Effector memory CD4-positive, alpha-beta T cell (primary cell): ENCODE measurements around the gene PRDM12.

ENCODE experiments used
- DNase-seq, 3 donors: peaks; one replicate each; pipeline ENCODE4 v3.0.0-alpha.2; 2020
- H3K27ac ChIP-seq: 2 replicates; pipeline ENCODE4 v1.7.0; 2013; ENCODE audit warnings: mild to moderate bottlenecking, low read length, moderate library complexity; ENCODE audit not compliant: insufficient read depth, poor library complexity, severe bottlenecking
- H3K27me3 ChIP-seq: replicated peaks from 2 replicates; pipeline ENCODE4 v1.7.0; 2013; ENCODE audit warnings: mild to moderate bottlenecking, low read length; ENCODE audit not compliant: insufficient read depth, control insufficient read depth, poor library complexity, severe bottlenecking
- H3K36me3 ChIP-seq: 2 replicates; pipeline ENCODE4 v1.7.0; 2013; ENCODE audit warnings: mild to moderate bottlenecking, low read length, moderate library complexity; ENCODE audit not compliant: control insufficient read depth, insufficient read depth
- H3K4me1 ChIP-seq: 2 replicates; pipeline ENCODE4 v1.7.0; 2013; ENCODE audit warnings: low read length, mild to moderate bottlenecking; ENCODE audit not compliant: control insufficient read depth, insufficient read depth, poor library complexity, severe bottlenecking
- H3K4me3 ChIP-seq: 2 replicates; pipeline ENCODE4 v1.7.0; 2013; ENCODE audit warnings: low read length, low read depth, mild to moderate bottlenecking; ENCODE audit not compliant: insufficient read depth, poor library complexity, severe bottlenecking
- H3K9me3 ChIP-seq: 2 replicates; pipeline ENCODE4 v1.7.0; 2013; ENCODE audit warnings: mild to moderate bottlenecking, low read length, moderate library complexity; ENCODE audit not compliant: control insufficient read depth

The PRDM12 gene

DNA sequence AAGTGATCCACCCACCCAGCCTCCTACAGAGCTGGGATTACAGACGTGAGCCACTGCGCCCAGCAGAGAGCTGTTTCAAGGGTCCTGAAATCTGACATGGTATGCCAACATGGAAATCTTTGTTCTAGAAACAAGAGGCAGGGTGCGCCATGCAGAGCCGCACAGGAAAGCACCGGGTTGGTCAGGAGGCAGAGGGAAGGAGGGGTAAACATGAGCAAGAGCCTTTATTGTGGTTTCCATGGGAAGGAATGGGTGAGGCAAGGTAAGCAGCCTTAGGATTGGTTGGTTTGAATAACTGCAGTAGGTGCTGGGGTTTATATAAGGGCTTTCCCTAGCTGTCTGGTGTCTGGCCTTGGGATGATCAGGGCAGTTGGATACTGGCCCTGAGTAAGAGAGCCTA is 23.7 kb downstream of the PRDM12 start:
- no peak overlapping the region for H3K4me3 ChIP-seq
- H3K4me1 ChIP-seq: peaks cover 13% of the 10 kb centered on the region
- DNase-seq: no peak
- no peaks in the 10 kb centered on the region for H3K27me3 ChIP-seq
- H3K27ac ChIP-seq: no peak overlapping the region
- no peaks in the 10 kb centered on the region for H3K36me3 ChIP-seq
- H3K9me3 ChIP-seq: no peaks in the 10 kb centered on the region

DNA sequence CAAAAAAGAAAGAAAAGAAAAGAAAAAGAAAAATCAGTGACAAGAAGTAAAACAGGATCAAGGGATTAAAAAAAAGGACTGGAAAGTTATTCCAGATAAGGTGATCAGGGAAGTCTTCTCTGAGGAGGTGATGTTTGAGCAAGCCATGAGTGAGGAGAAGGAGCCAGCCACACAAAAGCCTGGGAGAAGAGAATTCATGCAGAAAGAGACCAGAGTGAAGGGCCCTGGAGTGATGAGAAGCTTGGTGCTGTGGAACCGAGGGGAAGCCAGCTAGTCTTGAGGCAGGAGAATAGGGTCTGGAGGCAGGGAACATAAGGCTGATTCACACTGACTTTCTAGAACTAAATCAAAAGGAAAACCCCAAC is 25.2 kb downstream of the PRDM12 start:
- Histone ChIP-seq H3K27me3 (no peaks in the 10 kb centered on the region), H3K4me1 (peaks cover 17% of the 10 kb centered on the region), H3K4me3 (no peak overlapping the region), H3K36me3 (no peaks in the 10 kb centered on the region), H3K9me3 (no peaks in the 10 kb centered on the region), H3K27ac (no peak overlapping the region)
- DNase-seq: no peak

DNA sequence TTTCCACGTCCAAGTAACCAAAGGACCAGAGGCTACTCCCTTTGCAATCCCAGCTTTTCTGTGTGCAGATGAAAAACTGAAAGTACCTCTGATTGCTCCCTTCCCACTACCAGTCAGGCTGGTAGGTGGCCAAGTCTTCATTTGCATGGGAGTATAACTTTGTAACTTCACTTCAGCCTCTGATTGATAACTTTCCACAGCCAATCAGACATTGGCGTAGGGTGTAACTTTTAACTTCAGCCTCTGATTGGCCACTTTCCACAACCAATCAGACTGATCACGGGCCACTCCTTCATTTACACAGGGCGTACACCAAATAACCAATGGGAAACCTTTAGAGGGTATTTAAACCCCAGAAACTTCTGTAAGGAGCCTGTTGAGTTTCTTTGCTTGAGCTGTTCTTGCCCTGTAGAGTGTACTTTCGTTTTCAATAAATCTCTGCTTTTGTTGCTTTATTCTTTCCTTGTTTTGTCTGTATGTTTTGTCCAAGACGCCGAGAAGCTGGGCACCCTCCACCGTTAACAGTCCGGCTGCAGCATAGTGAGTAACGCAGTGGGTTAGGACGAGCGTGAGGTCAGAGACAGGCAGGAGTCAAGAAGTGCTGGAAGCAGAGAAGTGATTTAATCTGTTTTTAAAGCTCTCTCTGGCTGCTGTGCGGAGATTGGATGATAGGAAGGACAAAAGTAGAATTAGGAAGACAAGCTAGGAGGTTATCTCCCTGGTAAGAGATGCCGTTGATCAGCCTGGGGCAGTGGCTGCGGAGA is 25.7 kb downstream of the PRDM12 start:
- H3K9me3 ChIP-seq: no peaks in the 10 kb centered on the region
- no peak overlapping the region for H3K27ac ChIP-seq
- peaks cover 22% of the 10 kb centered on the region for H3K4me1 ChIP-seq
- H3K27me3 ChIP-seq: no peaks in the 10 kb centered on the region
- no peaks in the 10 kb centered on the region for H3K36me3 ChIP-seq
- no peak overlapping the region for H3K4me3 ChIP-seq
- DNase-seq: no peak

DNA sequence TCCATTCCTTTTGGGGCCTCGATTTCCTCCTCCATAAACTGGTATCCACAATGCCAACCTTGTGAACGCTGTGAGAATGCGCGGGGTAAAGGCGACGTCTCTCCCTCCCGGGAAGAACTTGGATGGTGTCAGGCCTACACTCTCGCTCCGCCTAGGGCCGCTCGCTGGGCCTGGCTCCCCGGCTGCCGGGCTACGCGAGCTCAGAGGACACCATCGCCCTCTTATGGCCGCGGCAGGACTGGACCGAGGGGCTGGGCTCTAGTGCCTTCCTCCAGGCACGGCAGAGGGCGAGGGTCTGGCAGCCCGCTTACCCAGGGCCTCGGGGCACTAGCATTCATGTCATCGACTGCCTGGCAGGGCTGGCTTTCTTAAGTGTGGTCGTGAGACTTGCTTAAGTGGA is 27.9 kb downstream of the PRDM12 start:
- no peak for DNase-seq
- no peak overlapping the region for H3K27ac ChIP-seq
- peaks cover 25% of the 10 kb centered on the region for H3K4me1 ChIP-seq
- no peaks in the 10 kb centered on the region for H3K27me3 ChIP-seq
- H3K4me3 ChIP-seq: no peak overlapping the region
- peaks cover 15% of the 10 kb centered on the region for H3K36me3 ChIP-seq
- H3K9me3 ChIP-seq: no peaks in the 10 kb centered on the region

DNA sequence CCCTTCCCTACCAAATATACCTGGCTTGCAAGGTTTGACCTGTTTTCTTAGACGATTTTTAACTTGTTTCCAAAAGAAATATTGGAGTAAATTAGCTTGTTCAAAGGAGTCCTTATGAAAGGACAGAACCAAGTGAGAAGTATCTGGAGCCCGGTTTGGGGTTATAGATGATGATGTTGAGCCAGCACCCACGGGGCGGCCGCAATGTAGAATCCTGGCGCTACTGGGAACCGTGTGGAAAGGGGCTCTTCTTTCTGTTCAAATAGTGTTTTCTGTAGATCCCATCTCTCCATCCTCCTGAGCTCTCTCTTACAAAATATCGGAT is 28.7 kb downstream of the PRDM12 start:
- DNase-seq: no peak
- peak overlapping the region; percentile 80 for H3K4me3 ChIP-seq

DNA sequence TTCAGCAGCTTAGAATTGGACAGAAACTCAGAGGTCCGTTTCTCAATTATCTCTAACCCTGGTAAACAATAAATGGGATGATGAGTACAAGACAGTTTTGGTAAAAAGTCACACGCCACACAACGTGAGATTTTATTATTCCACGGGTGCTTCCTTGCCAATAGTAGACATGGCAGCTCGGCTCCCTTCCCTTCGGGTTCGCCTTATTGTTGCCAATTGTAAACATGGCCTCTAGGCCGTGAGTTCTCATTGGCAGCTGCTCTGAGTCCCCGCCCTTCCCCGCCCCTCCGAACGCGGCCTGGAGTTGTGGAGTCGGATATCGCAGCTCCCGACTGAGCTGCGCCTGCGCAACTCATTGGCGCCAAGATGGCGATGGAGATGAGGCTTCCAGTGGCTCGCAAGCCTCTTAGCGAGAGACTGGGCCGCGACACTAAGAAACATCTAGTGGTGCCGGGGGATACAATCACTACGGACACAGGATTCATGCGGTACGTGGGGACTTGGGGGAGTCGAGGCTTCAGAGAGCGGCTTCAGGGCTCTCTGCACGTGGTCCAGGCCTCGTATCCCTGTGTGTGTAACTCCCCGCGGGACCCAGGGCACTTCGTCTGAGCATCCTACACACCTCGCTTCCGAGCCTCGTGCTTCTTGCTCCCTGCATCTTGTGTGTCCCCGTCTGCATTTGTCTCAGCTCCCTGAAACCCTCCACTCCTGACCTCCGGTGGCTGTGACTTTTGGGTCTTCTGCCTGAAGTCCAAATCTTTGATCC is 29.2 kb downstream of the PRDM12 start, which contains the start of gene EXOSC2:
EXOSC2 (plus strand) TSS at position 355 of the 766 bp plus-strand sequence; CDS start at position 367, 12 bp downstream.
- Histone ChIP-seq H3K27ac (peak within 1 kb of the TSS; percentile 66), H3K4me1 (peaks cover 12% of the 10 kb centered on the region), H3K27me3 (no peaks in the 10 kb centered on the region), H3K4me3 (peak within 1 kb of the TSS; percentile 80), H3K36me3 (peaks cover 25% of the 10 kb centered on the region), H3K9me3 (no peaks in the 10 kb centered on the region)
- peak; percentile 93 to 97 (median 97) for DNase-seq

More for the DNA sequence above, 28.7 kb downstream of the PRDM12 start:
- peaks cover 20% of the 10 kb centered on the region for H3K36me3 ChIP-seq
- H3K27me3 ChIP-seq: no peaks in the 10 kb centered on the region
- H3K9me3 ChIP-seq: no peaks in the 10 kb centered on the region
- H3K27ac ChIP-seq: peak overlapping the region; percentile 45
- peaks cover 18% of the 10 kb centered on the region for H3K4me1 ChIP-seq

DNA sequence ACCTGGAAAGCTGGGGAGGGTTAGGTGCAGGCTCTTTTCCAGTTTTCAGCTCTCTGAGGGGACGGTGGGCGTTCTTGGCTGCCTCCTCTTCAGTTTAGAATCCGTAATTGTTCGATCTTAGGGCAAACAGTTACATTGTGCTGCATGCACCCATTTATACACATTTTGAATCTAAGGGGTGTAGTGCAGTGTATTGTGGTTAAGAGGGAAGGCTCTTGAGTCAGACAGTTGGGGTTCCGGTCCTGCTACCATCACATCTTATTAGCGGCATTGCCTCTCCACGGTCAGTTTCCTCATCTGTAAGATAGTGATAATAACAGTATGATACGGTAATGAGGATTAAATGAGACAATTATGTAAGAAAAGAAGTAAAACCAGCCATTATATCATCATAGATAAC is 29.8 kb downstream of the PRDM12 start:
- Histone ChIP-seq H3K4me3 (peak overlapping the region; percentile 80), H3K27ac (peak overlapping the region; percentile 66), H3K36me3 (peaks cover 31% of the 10 kb centered on the region), H3K27me3 (no peaks in the 10 kb centered on the region), H3K4me1 (peaks cover 12% of the 10 kb centered on the region), H3K9me3 (no peaks in the 10 kb centered on the region)
- DNase-seq: no peak

DNA sequence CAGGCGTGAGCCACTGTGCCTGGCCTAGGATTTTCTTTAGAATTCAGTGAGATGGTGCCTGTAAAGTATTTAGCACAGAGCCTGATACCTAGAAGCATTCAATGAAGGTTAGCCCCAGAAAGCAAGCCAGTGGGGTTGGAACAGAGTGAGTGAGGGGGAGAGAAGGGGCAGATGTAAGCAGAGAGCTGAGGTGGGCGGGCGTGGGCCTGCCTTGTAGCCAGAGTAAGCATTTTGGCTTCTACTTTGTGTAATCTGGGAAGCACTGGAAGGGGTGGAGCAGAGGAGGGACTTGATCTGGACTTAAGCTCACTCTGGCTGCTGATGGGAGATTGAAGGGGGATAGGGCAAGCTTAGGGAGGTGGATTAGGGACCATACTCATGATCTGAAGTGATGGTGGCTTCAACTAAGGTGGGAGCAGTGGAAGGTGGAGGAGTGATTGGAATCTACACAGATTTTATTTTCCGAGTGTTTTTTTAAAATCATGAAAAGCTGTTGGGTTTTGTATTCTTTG is 31.8 kb downstream of the PRDM12 start:
- DNase-seq: no peak
- H3K4me3 ChIP-seq: no peak overlapping the region
- H3K27ac ChIP-seq: no peak overlapping the region
- H3K36me3 ChIP-seq: peaks cover 44% of the 10 kb centered on the region
- no peaks in the 10 kb centered on the region for H3K27me3 ChIP-seq
- peaks cover 12% of the 10 kb centered on the region for H3K4me1 ChIP-seq
- H3K9me3 ChIP-seq: no peaks in the 10 kb centered on the region

DNA sequence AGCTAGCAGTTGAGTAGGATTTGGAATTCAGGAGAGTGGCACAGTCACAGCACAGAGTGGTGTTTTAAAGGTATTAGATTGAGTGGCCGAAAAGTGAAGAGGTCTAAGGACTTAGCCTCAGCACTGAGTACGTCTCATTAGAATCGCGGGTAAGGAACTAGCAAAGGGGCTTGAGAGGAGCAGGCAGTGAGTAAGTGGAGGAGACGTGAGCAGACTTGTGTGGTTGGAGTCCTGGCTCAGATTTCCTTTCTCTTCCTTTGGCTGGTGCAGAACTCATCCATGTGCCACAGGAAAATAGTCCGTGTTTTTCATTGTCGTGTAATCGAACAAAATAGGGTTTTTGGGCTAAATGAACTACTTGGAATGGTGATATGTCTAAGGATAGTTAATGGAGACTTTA is 32.6 kb downstream of the PRDM12 start:
- DNase-seq: no peak
- Histone ChIP-seq H3K27me3 (no peaks in the 10 kb centered on the region), H3K27ac (no peak overlapping the region), H3K4me1 (peaks cover 12% of the 10 kb centered on the region), H3K4me3 (no peak overlapping the region), H3K36me3 (peaks cover 51% of the 10 kb centered on the region), H3K9me3 (no peaks in the 10 kb centered on the region)

DNA sequence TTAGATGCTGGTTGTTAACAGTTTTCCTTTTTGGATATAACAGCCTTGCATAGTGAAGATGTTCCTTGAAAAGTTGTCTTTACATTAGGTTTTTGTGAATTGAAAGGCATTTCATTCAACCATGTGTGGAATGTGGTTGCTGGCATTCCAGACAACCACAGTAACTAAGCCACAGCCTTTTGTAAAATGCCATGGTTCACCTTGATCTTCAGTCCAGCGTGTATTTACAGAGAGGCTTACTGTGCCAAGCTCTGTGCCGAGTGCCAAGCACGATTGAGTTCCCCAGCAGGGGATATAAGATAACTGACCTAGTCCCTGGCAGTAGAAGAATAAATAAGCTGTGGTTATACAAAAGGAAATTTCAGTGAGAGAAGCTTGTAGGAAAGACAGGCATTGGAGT is 34.1 kb downstream of the PRDM12 start:
- Histone ChIP-seq H3K4me1 (peaks cover 12% of the 10 kb centered on the region), H3K27me3 (no peaks in the 10 kb centered on the region), H3K9me3 (no peaks in the 10 kb centered on the region), H3K36me3 (peaks cover 66% of the 10 kb centered on the region), H3K27ac (no peak overlapping the region), H3K4me3 (no peak overlapping the region)
- no peak for DNase-seq
